ENCODE data around the gene PTH1R.

- 0 out of 2 replicates have a peak, but pooled peaks have one; percentile 37 for TF ChIP-seq JUND (IDR thresholded peaks at IDR 0.05; ENCODE audit: low read depth, low read length)
- TF ChIP-seq NR2C1 (IDR thresholded peaks at IDR 0.05): no peak
- TF ChIP-seq ELK1 (IDR thresholded peaks at IDR 0.05; ENCODE audit: low read depth, low read length): no peak
- TF ChIP-seq USF2 (IDR thresholded peaks at IDR 0.05; ENCODE audit: borderline replicate concordance, low read depth, low read length): no peak
- no peak for TF ChIP-seq POLR2A (IDR thresholded peaks at IDR 0.05; ENCODE audit: low read depth, low read length)
- TF ChIP-seq PBX3 (IDR thresholded peaks at IDR 0.05; ENCODE audit: insufficient replicate concordance, low read depth, low read length): peak; percentile 27
- no peak for TF ChIP-seq HDAC6 (IDR thresholded peaks at IDR 0.05; ENCODE audit: unreplicated experiment)
- TF ChIP-seq ZZZ3 (IDR thresholded peaks at IDR 0.05; ENCODE audit: control insufficient read depth, insufficient read length, low read depth): no peak
Measured at GRCh38 chr3:46829699-46830208, 47.8 kb upstream of the PTH1R start.

All from GM12878 (cell line).